SK-N-SH (cell line): ENCODE measurements around the gene IPCEF1. TPM values are rescaled to one million over a fixed set of nuclear protein-coding genes. Genes with fewer than 3 reads are reported as not detected.

Experiments
- CTCF ChIA-PET: fragments of 300-600, 350-600 bp; formaldehyde crosslinking; extraction: SDS; loops from one replicate; lab custom pipeline; 2021; lab: Yijun Ruan, JAX
- POLR2A ChIA-PET: fragments of 350-600 bp; sonication (Branson Sonifier 250); formaldehyde crosslinking; extraction: SDS; loops from one replicate; lab custom pipeline; 2020; ENCODE audit warnings: antibody characterized with exemption, inconsistent platforms; lab: Yijun Ruan, JAX
- DNase-seq: peaks from one replicate; pipeline ENCODE4 v3.0.0; 2012
- H2AFZ ChIP-seq: fragments of 200-600 bp; sonication (generic); 2 replicates; pipeline ENCODE4 v1.8.1; 2016; ENCODE audit warnings: antibody characterized with exemption, mild to moderate bottlenecking, low read depth
- H3F3A ChIP-seq: fragments of 200-600 bp; sonication (generic); replicated peaks from 2 replicates; pipeline ENCODE3; 2016; ENCODE audit warnings: antibody characterized with exemption, mild to moderate bottlenecking; ENCODE audit not compliant: insufficient read depth
- H3K27ac ChIP-seq, 2 experiments: fragments of 200-500 bp in 1 of 2; fragments of 200-600 bp in 1 of 2; sonication (Bioruptor generic) in 1 of 2; sonication (generic), shearing (Covaris generic) in 1 of 2; 2 replicates each; pipeline versions ENCODE4 v1.5.1 to v1.6.1; 2014 to 2016; ENCODE audit warnings: low read depth in 2 of 2, inconsistent platforms in 1 of 2, low read length in 1 of 2, mild to moderate bottlenecking in 1 of 2, mixed read lengths in 1 of 2
- H3K27me3 ChIP-seq: fragments of 200-600 bp; sonication (generic), shearing (Covaris generic); 2 replicates; pipeline ENCODE4 v1.6.1; 2016; ENCODE audit warnings: mixed run types; ENCODE audit not compliant: insufficient read depth
- H3K36me3 ChIP-seq, 2 experiments: fragments of 200-500 bp in 1 of 2; fragments of 200-600 bp in 1 of 2; sonication (Bioruptor generic) in 1 of 2; sonication (generic) in 1 of 2; replicated peaks in 1 of 2; 2 replicates each; pipeline versions ENCODE3 to v1.5.1; 2014 to 2016; ENCODE audit warnings: low read length in 1 of 2, mild to moderate bottlenecking in 1 of 2; ENCODE audit not compliant: insufficient read depth in 2 of 2, control insufficient read depth in 1 of 2
- H3K4me1 ChIP-seq, 2 experiments: fragments of 200-500 bp in 1 of 2; fragments of 200-600 bp in 1 of 2; sonication (Bioruptor generic) in 1 of 2; sonication (generic), shearing (Covaris generic) in 1 of 2; 2 replicates each; pipeline versions ENCODE4 v1.5.1 to v1.6.1; 2014 to 2016; ENCODE audit warnings: low read depth in 1 of 2, low read length in 1 of 2, mixed run types in 1 of 2; ENCODE audit not compliant: insufficient read depth in 2 of 2, control insufficient read depth in 1 of 2
- H3K4me2 ChIP-seq: fragments of 200-600 bp; sonication (generic), shearing (Covaris generic); 2 replicates; pipeline ENCODE4 v1.6.1; 2017; ENCODE audit warnings: mixed run types
- H3K4me3 ChIP-seq, 2 experiments: fragments of 200-500 bp in 1 of 2; fragments of 200-600 bp in 1 of 2; sonication (Bioruptor generic) in 1 of 2; sonication (generic), shearing (Covaris generic) in 1 of 2; 2 replicates each; pipeline versions ENCODE4 v1.5.1 to v1.8.1; 2014 to 2016; ENCODE audit warnings: low read depth in 2 of 2, inconsistent platforms in 1 of 2, low read length in 1 of 2, mild to moderate bottlenecking in 1 of 2, mixed read lengths in 1 of 2, moderate library complexity in 1 of 2
- H3K79me2 ChIP-seq: fragments of 200-600 bp; sonication (generic); 2 replicates; pipeline ENCODE4 v1.8.1; 2017; ENCODE audit warnings: mild to moderate bottlenecking; ENCODE audit not compliant: insufficient read depth
- H3K9ac ChIP-seq: fragments of 200-600 bp; sonication (generic); 2 replicates; pipeline ENCODE4 v1.6.1; 2017; ENCODE audit warnings: mixed run types
- H3K9me2 ChIP-seq: fragments of 200-600 bp; sonication (generic); 2 replicates; pipeline ENCODE4 v1.6.1; 2017; ENCODE audit warnings: mixed run types
- H3K9me3 ChIP-seq: fragments of 200-600 bp; sonication (generic); 2 replicates; pipeline ENCODE4 v1.6.1; 2017; ENCODE audit warnings: mixed run types, mild to moderate bottlenecking, moderate library complexity
- H4K20me1 ChIP-seq: fragments of 200-600 bp; sonication (generic); 2 replicates; pipeline ENCODE4 v1.6.1; 2017; ENCODE audit warnings: mild to moderate bottlenecking, mixed run types; ENCODE audit not compliant: insufficient read depth
- CTCF ChIP-seq: fragments of 200-600 bp; sonication (generic); IDR thresholded peaks from 2 replicates; pipeline ENCODE4 v1.6.1; 2017; ENCODE audit warnings: antibody characterized with exemption, mild to moderate bottlenecking, moderate library complexity
- FOXM1 ChIP-seq: IDR thresholded peaks from 2 replicates; pipeline ENCODE4 v1.4.0; 2012; ENCODE audit warnings: low read depth, mild to moderate bottlenecking
- GATA2 ChIP-seq: sonication (generic); formaldehyde crosslinking; IDR thresholded peaks from 2 replicates; pipeline ENCODE4 v1.5.0; 2020; ENCODE audit warnings: mild to moderate bottlenecking, missing genetic modification reagents
- IRF3 ChIP-seq: fragments of 150-350 bp; IDR thresholded peaks from 2 replicates; pipeline ENCODE4 v1.6.1; 2016; ENCODE audit warnings: mild to moderate bottlenecking, low read depth, low read length
- MAX ChIP-seq: IDR thresholded peaks from 2 replicates; pipeline ENCODE4 v1.4.0; 2012; ENCODE audit warnings: low read depth
- NFIC ChIP-seq: IDR thresholded peaks from 2 replicates; pipeline ENCODE4 v1.4.0; 2012; ENCODE audit warnings: borderline replicate concordance
- RAD21 ChIP-seq: IDR thresholded peaks from 2 replicates; pipeline ENCODE4 v1.6.1; 2012; ENCODE audit warnings: mild to moderate bottlenecking, low read length
- RCOR1 ChIP-seq: fragments of 150-350 bp; IDR thresholded peaks from 2 replicates; pipeline ENCODE4 v1.6.1; 2017; ENCODE audit warnings: antibody characterized with exemption, low read length
- REST ChIP-seq: IDR thresholded peaks from 2 replicates; pipeline ENCODE4 v1.6.1; 2012; ENCODE audit warnings: mild to moderate bottlenecking, low read depth, low read length, moderate library complexity
- RFX5 ChIP-seq: IDR thresholded peaks from 2 replicates; pipeline ENCODE4 v1.6.1; 2012; ENCODE audit warnings: mild to moderate bottlenecking, improper control_type of control experiment, low read length
- WGBS: methylation state at CpG from one replicate; pipeline ENCODE4 v1.1.6; 2017; ENCODE audit warnings: low lambda C conversion rate; 5-methylcytosine and 5-hydroxymethylcytosine counted together
- polyA plus RNA-seq, 3 experiments: library from polyadenylated mRNA; depleted of rRNA; stranded (reverse); fragments of >200 nt; gene quantifications; 2 replicates each; pipeline ENCODE4 v1.2.3, GENCODE V29; 2012
- TF ChIP-seq, protein P1 (sequence below): IDR thresholded peaks from 2 replicates; pipeline ENCODE4 v1.4.0; 2012; ENCODE audit warnings: low read depth, borderline replicate concordance

The IPCEF1 gene
- polyA plus RNA-seq, 1 of the 3 experiments (the other 2 are of a cell fraction), result not detected

- no peaks in the 10 kb centered on the region for H3K9me3 ChIP-seq
- no peak overlapping the region for H3K4me2 ChIP-seq
- no peaks in the 10 kb centered on the region for H3K9me2 ChIP-seq
- no peaks in the 10 kb centered on the region for H4K20me1 ChIP-seq
- H3K4me3 ChIP-seq, result no peak overlapping the region
- no peaks in the 10 kb centered on the region for H3F3A ChIP-seq
- 87% methylated on average over 5 of the region's 5 CpGs for WGBS
- CTCF ChIA-PET, result no interaction called here
- TF ChIP-seq MAX (no peak), RFX5 (no peak), RAD21 (no peak), REST (no peak), FOXM1 (no peak), GATA2 (CRISPR knock-in tag) (no peak), CTCF (no peak), NFIC (no peak), IRF3 (no peak), RCOR1 (no peak)
- TF ChIP-seq, protein P1, sequence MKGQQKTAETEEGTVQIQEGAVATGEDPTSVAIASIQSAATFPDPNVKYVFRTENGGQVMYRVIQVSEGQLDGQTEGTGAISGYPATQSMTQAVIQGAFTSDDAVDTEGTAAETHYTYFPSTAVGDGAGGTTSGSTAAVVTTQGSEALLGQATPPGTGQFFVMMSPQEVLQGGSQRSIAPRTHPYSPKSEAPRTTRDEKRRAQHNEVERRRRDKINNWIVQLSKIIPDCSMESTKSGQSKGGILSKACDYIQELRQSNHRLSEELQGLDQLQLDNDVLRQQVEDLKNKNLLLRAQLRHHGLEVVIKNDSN, result no peak
- POLR2A ChIA-PET, result no interaction called here
- DNase-seq, result no peak
- no peaks in the 10 kb centered on the region for H3K27me3 ChIP-seq
- H3K27ac ChIP-seq, result no peak overlapping the region
- no peak overlapping the region for H2AFZ ChIP-seq
- no peaks in the 10 kb centered on the region for H3K79me2 ChIP-seq
- H3K4me1 ChIP-seq, result no peaks in the 10 kb centered on the region
- no peaks in the 10 kb centered on the region for H3K36me3 ChIP-seq
- no peak overlapping the region for H3K9ac ChIP-seq
Observed at GRCh38 chr6:154230910-154231595, 125.5 kb downstream of the IPCEF1 start.
